B cell (primary cell): Measurements from ENCODE around the gene ARHGAP12. TPM values are rescaled to one million over a fixed set of nuclear protein-coding genes. Genes with fewer than 3 reads are reported as not detected.

Experiments used
- ATAC-seq: fragments of 200-7000 bp; cut with Tn5 transposase; one replicate; pipeline ENCODE4 v1.10.0; 2021; ENCODE audit warnings: low read depth, mild to moderate bottlenecking, moderate number of reproducible peaks, moderate library complexity
- CTCF ChIA-PET: fragments of 350-600 bp; sonication (Branson Sonifier 250); formaldehyde crosslinking; loops from one replicate; lab custom pipeline; 2021; ENCODE audit warnings: antibody characterized with exemption, inconsistent platforms; lab: Charles Lee
- POLR2A ChIA-PET: fragments of 350-600 bp; sonication (Branson Sonifier 250); formaldehyde crosslinking; loops from one replicate; lab custom pipeline; 2021; ENCODE audit warnings: antibody characterized with exemption; lab: Charles Lee
- DNase-seq: peaks from one replicate; pipeline ENCODE4 v3.0.0; 2013
- H2AFZ ChIP-seq: 2 replicates; pipeline ENCODE4 v1.6.1; 2012; ENCODE audit warnings: mild to moderate bottlenecking, low read depth, low read length; ENCODE audit not compliant: insufficient read depth, poor library complexity, severe bottlenecking
- H3K27ac ChIP-seq, 2 donors: 1 replicate in 1 of 2; 2 replicates in 1 of 2; pipeline ENCODE4 v1.5.1; 2012 to 2013; ENCODE audit warnings: low read length in 2 of 2, mild to moderate bottlenecking in 2 of 2, moderate library complexity in 1 of 2
- H3K27me3 ChIP-seq, 4 experiments: fragments of 200-600 bp in 1 of 4; sonication (generic) in 1 of 4; replicated peaks in 1 of 4; 1 replicate in 2 of 4; 2 replicates in 2 of 4; pipeline versions ENCODE4 v1.6.1 to v1.7.0; 2013 to 2016; ENCODE audit warnings: low read length in 3 of 4, mild to moderate bottlenecking in 2 of 4, mixed read lengths in 1 of 4, moderate library complexity in 1 of 4; ENCODE audit not compliant: insufficient read depth in 4 of 4, control insufficient read depth in 3 of 4; ENCODE audit errors: control extremely low read depth in 1 of 4
- H3K36me3 ChIP-seq, 2 experiments: replicated peaks in 1 of 2; 1 replicate in 1 of 2; 2 replicates in 1 of 2; pipeline versions ENCODE4 v1.6.1 to v1.7.1; 2013; ENCODE audit warnings: low read length in 1 of 2; ENCODE audit not compliant: insufficient read depth in 2 of 2, control insufficient read depth in 1 of 2; ENCODE audit errors: control extremely low read depth in 1 of 2, extremely low read depth in 1 of 2
- H3K4me1 ChIP-seq, 2 donors: fragments of 200-600 bp in 1 of 2; sonication (generic) in 1 of 2; 1 replicate in 1 of 2; 2 replicates in 1 of 2; pipeline versions ENCODE4 v1.5.1 to v1.6.1; 2013 to 2017; ENCODE audit warnings: low read length in 2 of 2; ENCODE audit not compliant: control insufficient read depth in 2 of 2, insufficient read depth in 2 of 2
- H3K4me2 ChIP-seq: replicated peaks from 2 replicates; pipeline ENCODE3; 2012; ENCODE audit warnings: mild to moderate bottlenecking, low read depth, low read length; ENCODE audit not compliant: poor library complexity, severe bottlenecking
- H3K4me3 ChIP-seq, 5 experiments: fragments of 200-600 bp in 1 of 5; sonication (generic) in 1 of 5; 1 replicate in 3 of 5; 2 replicates in 2 of 5; pipeline versions ENCODE4 v1.5.1 to v1.7.0; 2011 to 2016; ENCODE audit warnings: low read length in 4 of 5, mild to moderate bottlenecking in 4 of 5, low read depth in 2 of 5, control low read depth in 1 of 5, moderate library complexity in 1 of 5; ENCODE audit not compliant: insufficient read depth in 1 of 5; ENCODE audit errors: control extremely low read depth in 1 of 5, extremely low read depth in 1 of 5
- H3K79me2 ChIP-seq: fragments of 200-600 bp; sonication (generic); one replicate; pipeline ENCODE4 v1.6.0; 2016; ENCODE audit warnings: low read length; ENCODE audit not compliant: control insufficient read depth, insufficient read depth
- H3K9ac ChIP-seq: fragments of 200-600 bp; sonication (generic); 2 replicates; pipeline ENCODE4 v1.6.1; 2017; ENCODE audit warnings: mild to moderate bottlenecking, low read length, moderate library complexity
- H3K9me3 ChIP-seq, 3 donors: one replicate each; pipeline versions ENCODE4 v1.6.1 to v1.7.1; 2013; ENCODE audit warnings: low read length in 2 of 3; ENCODE audit not compliant: control insufficient read depth in 2 of 3, insufficient read depth in 1 of 3; ENCODE audit errors: control extremely low read depth in 1 of 3
- H4K20me1 ChIP-seq: 2 replicates; pipeline ENCODE4 v1.6.0; 2012; ENCODE audit warnings: mild to moderate bottlenecking, low read length; ENCODE audit not compliant: insufficient read depth, control insufficient read depth, poor library complexity, severe bottlenecking
- H3K27ac Mint-ChIP-seq: one replicate; pipeline ENCODE4 v1.8.0; 2021; ENCODE audit warnings: mixed read lengths
- H3K27me3 Mint-ChIP-seq: one replicate; pipeline ENCODE4 v1.8.0; 2021; ENCODE audit warnings: mixed read lengths
- H3K4me1 Mint-ChIP-seq: one replicate; pipeline ENCODE4 v1.8.0; 2021; ENCODE audit warnings: mixed read lengths
- H3K4me3 Mint-ChIP-seq: one replicate; pipeline ENCODE4 v1.8.0; 2021; ENCODE audit warnings: mixed read lengths
- H3K9me3 Mint-ChIP-seq: one replicate; pipeline ENCODE4 v1.8.0; 2022; ENCODE audit warnings: mixed read lengths; ENCODE audit not compliant: insufficient read depth
- EZH2 ChIP-seq: IDR thresholded peaks from 2 replicates; pipeline ENCODE4 v1.6.1; 2012; ENCODE audit warnings: borderline replicate concordance, low read depth, mild to moderate bottlenecking, moderate library complexity, low read length; ENCODE audit not compliant: insufficient read depth, poor library complexity, severe bottlenecking
- WGBS: methylation state at CpG from one replicate; pipeline ENCODE4 v1.1.5; 2013; ENCODE audit warnings: missing lambda C conversion rate; ENCODE audit not compliant: insufficient coverage; 5-methylcytosine and 5-hydroxymethylcytosine counted together
- intact Hi-C: fragments of 100-400 bp; cut with micrococcal nuclease; formaldehyde crosslinking; loops from one replicate; pipeline ENCODE4 v1.10.0; 2022
- polyA plus RNA-seq: library from polyadenylated mRNA; depleted of rRNA; stranded (reverse); fragments of >200 nt; gene quantifications from 2 replicates; pipeline ENCODE4 v1.2.3, GENCODE V29; 2012
- total RNA-seq, 2 donors: library from RNA; stranded (reverse); fragments of 120-200 nt in 1 of 2; gene quantifications; 1 replicate in 1 of 2; 2 replicates in 1 of 2; pipeline versions ENCODE4 v1.2.3 to v1.2.4, GENCODE V29; 2013 to 2022
- TF ChIP-seq, protein P1 (sequence below): fragments of 200-600 bp; IDR thresholded peaks from one replicate; pipeline ENCODE4 v1.8.0; 2022; ENCODE audit warnings: antibody characterized with exemption, mild to moderate bottlenecking

The ARHGAP12 gene
- total and polyA plus RNA-seq, 2 donors (not counting 1 experiment from before 2014, with no cell fraction given) = 12.3 to 45.3 TPM

DNA sequence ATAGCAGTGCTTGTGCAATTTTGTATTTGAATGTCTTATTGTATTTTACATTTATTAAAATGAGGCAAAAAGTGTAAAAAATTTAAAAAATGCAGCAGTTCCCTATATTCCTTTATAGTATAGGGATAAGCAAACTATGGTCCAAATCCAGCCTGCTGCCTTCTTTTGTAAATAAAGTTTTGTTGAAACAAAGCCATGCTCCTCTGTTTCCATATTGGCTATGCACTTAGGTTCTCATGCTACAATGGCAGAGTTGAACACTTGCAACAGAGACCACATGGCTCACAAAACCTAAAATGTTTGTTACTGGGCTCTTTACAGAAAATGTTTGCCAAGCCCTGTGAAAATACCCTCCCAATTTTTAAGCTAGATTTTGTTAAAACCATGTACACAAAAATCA, 50.1 kb downstream of the ARHGAP12 start:
- TF ChIP-seq, protein P1, sequence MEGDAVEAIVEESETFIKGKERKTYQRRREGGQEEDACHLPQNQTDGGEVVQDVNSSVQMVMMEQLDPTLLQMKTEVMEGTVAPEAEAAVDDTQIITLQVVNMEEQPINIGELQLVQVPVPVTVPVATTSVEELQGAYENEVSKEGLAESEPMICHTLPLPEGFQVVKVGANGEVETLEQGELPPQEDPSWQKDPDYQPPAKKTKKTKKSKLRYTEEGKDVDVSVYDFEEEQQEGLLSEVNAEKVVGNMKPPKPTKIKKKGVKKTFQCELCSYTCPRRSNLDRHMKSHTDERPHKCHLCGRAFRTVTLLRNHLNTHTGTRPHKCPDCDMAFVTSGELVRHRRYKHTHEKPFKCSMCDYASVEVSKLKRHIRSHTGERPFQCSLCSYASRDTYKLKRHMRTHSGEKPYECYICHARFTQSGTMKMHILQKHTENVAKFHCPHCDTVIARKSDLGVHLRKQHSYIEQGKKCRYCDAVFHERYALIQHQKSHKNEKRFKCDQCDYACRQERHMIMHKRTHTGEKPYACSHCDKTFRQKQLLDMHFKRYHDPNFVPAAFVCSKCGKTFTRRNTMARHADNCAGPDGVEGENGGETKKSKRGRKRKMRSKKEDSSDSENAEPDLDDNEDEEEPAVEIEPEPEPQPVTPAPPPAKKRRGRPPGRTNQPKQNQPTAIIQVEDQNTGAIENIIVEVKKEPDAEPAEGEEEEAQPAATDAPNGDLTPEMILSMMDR = no peak
- no peak for TF ChIP-seq EZH2
- Mint-ChIP-seq H3K9me3 (no peaks in the 10 kb centered on the region), H3K27me3 (no peaks in the 10 kb centered on the region), H3K4me1 (peaks cover 17% of the 10 kb centered on the region), H3K27ac (no peak overlapping the region), H3K4me3 (no peak overlapping the region)
- peaks cover 19% of the 10 kb centered on the region for H4K20me1 ChIP-seq
- H3K27ac ChIP-seq = no peak overlapping the region
- no peak overlapping the region for H3K9ac ChIP-seq
- H2AFZ ChIP-seq = no peak overlapping the region
- H3K9me3 ChIP-seq = no peaks in the 10 kb centered on the region
- no peaks in the 10 kb centered on the region for H3K36me3 ChIP-seq
- ChIA-PET POLR2A (no interaction called here), CTCF (no interaction called here)
- H3K4me3 ChIP-seq = no peak overlapping the region
- no peak for DNase-seq
- H3K27me3 ChIP-seq = no peaks in the 10 kb centered on the region
- H3K4me2 ChIP-seq = no peak overlapping the region
- no peak for ATAC-seq
- H3K4me1 ChIP-seq = peaks cover under 1 to 3% of the 10 kb centered on the region in 2 donors
- intact Hi-C loops = no loop called here
- peaks cover 56% of the 10 kb centered on the region for H3K79me2 ChIP-seq

DNA sequence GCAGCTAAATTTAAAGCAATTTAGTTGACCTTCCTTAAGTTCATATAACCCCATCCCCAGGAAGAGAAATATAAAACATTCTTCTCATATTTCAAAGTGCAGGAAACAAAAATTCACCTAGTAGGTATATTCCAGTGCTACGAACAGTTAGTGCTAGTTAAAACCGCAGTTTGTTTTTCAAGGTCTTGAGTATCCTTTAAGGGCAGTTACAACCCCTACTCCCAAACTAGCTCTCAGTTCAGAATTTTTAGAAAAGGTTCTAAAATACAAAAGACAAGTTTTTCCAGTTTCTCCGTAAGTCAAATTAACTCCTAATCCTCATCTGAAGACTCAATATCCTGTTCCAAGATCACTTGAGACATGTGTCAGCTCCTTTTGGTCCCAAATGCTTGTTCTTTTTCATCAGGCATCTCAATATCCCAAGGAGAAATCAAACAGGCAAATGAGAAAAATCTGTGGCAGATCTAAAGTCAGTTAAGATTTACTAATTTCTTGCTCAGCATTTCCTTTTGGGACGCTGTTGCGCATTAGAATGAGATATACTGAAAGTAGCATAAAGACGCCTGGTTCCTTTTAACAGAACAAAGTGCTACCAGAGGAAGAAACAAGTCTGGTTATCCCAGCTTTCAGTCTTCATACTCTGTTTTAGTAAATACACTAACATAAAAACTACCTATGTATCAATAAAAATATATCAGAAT, 51.8 kb downstream of the ARHGAP12 start:
- H3K9ac ChIP-seq = no peak overlapping the region
- peaks cover 62% of the 10 kb centered on the region for H3K79me2 ChIP-seq
- ATAC-seq = no peak
- no peak overlapping the region for H2AFZ ChIP-seq
- 94% methylated on average over 5 of the region's 6 CpGs for WGBS
- no peaks in the 10 kb centered on the region for H3K9me3 ChIP-seq
- Mint-ChIP-seq H3K27ac (no peak overlapping the region), H3K4me3 (no peak overlapping the region), H3K4me1 (peaks cover 13% of the 10 kb centered on the region), H3K9me3 (no peaks in the 10 kb centered on the region), H3K27me3 (no peaks in the 10 kb centered on the region)
- peaks cover 33% of the 10 kb centered on the region for H4K20me1 ChIP-seq
- CTCF ChIA-PET = interaction anchor here (0.6 to 1.1 kb wide), 2 partner anchors 15 to 359 kb away, joined by 3 to 4 read pairs; no protein-coding TSS in a partner anchor
- H3K27me3 ChIP-seq = no peaks in the 10 kb centered on the region
- intact Hi-C loops = no loop called here
- H3K4me3 ChIP-seq = no peak overlapping the region
- DNase-seq = no peak
- H3K36me3 ChIP-seq = no peaks in the 10 kb centered on the region
- H3K27ac ChIP-seq = no peak overlapping the region
- POLR2A ChIA-PET = interaction anchor here (0.6 kb wide), 1 partner anchor 482 kb away, joined by 6 read pairs; no protein-coding TSS in a partner anchor
- no peak for TF ChIP-seq EZH2
- TF ChIP-seq, protein P1 = no peak
- peaks cover 0 to 4% of the 10 kb centered on the region in 2 donors for H3K4me1 ChIP-seq
- no peak overlapping the region for H3K4me2 ChIP-seq
